Fibroblast of skin of left biceps (primary cell): ENCODE results near the gene MRPL4.
"Not testable (repeated sequence)": the region's sequence is repeated elsewhere in the genome, so short reads cannot be mapped to it uniquely, and the experiment has no call there.

Source experiments
- DNase-seq, 2 experiments: peaks; one replicate each; pipeline ENCODE4 v3.0.0-alpha.2; 2013; ENCODE audit warnings: low read depth in 2 of 2

The MRPL4 gene

DNA sequence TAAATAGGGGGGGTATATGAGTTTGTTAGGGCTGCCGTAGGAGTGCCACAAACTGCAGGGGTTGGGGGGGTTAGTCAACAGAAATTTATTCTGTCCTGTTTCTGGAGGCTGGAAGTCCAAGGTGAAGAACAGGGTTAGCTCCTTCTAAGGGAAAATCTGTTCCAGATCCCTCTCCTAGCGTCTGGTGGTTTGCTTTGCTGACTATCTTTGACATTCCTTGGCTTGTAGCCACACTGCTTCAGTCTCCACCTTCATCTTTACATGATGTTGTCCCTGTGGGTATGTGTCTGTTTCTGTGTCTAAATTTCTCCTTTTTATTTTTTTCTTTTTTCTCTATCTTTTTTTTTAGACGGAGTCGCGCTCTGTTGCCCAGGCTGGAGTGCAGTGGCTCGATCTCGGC is 10.8 kb downstream of the MRPL4 start:
- DNase-seq, result peak in 1 of 2 experiments; percentile 24

DNA sequence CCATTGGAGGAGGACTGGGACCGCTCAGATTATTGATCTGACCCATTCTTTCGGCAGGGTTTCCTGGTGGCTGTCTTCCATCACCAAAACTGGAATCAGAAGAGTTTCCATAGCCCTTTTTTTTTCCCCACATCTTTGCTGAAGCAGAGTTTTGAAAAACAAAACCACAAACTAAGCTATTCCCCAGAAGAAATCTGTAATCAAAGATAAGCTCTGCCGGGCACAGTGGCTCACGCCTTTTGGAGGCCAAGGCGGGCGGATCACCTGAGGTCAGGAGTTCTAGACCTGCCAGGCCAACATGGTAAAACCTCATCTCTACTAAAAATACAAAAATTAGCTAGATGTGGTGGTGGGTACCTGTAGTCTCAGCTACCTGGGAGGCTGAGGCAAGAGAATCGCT is 14.7 kb downstream of the MRPL4 start:
- DNase-seq, result no peak

DNA sequence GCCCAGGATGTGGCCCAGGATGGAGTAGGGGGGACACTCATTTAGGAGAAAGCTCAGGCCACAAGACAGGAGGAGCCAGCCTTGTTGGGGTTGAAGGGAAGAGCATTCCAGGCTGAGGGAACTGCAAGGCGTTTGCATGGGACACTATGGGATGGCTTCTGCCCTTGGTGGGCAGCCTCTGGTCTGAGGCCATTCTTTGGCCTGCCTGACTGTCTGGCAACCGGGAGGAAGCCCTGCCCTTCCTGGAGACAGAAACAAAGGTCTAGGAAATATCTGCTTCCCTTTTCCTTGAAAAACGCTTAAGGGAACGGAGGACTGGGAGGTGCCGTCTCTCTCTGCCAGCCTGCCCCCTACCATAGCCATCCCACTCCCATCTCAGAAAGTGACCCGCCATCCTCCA is 16.1 kb downstream of the MRPL4 start:
- DNase-seq, result no peak

GRCh38 chr19:10269333-10270179 is 17.5 kb downstream of the MRPL4 start:
- no peak for DNase-seq

DNA sequence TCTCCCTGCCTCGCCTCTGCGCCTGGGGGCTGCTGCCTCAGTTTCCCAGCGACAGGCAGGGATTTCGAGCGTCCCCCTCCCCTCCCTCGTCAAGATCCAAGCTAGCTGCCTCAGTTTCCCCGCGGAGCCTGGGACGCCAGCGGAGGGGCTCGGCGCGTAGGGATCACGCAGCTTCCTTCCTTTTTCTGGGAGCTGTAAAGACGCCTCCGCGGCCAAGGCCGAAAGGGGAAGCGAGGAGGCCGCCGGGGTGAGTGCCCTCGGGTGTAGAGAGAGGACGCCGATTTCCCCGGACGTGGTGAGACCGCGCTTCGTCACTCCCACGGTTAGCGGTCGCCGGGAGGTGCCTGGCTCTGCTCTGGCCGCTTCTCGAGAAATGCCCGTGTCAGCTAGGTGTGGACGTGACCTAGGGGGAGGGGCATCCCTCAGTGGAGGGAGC is 18.2 kb downstream of the MRPL4 start:
- DNase-seq, result no peak

DNA sequence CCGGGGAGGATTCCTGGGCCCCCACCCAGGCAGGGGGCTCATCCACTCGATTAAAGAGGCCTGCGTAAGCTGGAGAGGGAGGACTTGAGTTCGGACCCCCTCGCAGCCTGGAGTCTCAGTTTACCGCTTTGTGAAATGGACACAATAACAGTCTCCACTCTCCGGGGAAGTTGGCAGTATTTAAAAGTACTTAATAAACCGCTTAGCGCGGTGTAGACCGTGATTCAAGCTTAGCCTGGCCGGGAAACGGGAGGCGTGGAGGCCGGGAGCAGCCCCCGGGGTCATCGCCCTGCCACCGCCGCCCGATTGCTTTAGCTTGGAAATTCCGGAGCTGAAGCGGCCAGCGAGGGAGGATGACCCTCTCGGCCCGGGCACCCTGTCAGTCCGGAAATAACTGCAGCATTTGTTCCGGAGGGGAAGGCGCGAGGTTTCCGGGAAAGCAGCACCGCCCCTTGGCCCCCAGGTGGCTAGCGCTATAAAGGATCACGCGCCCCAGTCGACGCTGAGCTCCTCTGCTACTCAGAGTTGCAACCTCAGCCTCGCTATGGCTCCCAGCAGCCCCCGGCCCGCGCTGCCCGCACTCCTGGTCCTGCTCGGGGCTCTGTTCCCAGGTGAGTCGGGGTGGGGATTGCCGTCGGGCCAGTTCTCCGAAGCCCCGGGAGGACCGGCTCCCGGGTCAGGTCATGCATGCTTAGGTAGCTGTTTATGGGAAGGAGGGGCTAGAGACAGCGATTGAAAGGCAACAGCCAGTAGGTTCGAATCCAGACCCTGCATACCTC is 18.8 kb downstream of the MRPL4 start, which contains the start of gene ICAM1:
Gene ICAM1 (plus strand): TSS at position 505 of the 779 bp plus-strand sequence. CDS start 40 bp downstream, at position 545.
- no peak for DNase-seq

DNA sequence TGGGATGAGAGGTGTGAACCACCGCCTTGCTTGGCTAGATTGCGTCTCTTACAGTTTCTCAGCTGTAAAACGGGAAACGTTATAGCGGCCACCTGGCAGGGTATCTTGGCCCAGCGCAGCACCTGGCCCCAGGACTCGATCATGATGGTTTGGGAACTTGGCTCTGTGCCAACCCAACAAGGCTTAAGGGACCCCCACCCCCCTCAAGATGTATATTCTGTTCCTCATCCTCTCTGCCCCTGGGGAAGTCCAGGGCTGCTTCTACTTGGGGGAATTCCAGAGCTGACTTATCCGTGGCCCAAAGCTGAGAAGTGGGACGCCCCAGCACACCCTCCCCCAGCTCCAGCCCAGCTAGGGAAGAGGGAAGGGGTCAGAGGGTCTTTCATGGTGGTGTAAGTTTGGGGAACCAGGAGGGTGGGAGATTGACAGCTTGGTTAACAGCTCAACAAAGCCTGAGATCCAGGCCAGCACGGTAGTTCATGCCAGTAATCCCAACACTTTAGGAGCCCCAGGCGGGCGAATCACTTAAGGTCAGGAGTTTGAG is 19.6 kb downstream of the MRPL4 start:
- no peak for DNase-seq

- no peak for DNase-seq
Observed at GRCh38 chr19:10274589-10274988, 22.6 kb downstream of the MRPL4 start.

DNA sequence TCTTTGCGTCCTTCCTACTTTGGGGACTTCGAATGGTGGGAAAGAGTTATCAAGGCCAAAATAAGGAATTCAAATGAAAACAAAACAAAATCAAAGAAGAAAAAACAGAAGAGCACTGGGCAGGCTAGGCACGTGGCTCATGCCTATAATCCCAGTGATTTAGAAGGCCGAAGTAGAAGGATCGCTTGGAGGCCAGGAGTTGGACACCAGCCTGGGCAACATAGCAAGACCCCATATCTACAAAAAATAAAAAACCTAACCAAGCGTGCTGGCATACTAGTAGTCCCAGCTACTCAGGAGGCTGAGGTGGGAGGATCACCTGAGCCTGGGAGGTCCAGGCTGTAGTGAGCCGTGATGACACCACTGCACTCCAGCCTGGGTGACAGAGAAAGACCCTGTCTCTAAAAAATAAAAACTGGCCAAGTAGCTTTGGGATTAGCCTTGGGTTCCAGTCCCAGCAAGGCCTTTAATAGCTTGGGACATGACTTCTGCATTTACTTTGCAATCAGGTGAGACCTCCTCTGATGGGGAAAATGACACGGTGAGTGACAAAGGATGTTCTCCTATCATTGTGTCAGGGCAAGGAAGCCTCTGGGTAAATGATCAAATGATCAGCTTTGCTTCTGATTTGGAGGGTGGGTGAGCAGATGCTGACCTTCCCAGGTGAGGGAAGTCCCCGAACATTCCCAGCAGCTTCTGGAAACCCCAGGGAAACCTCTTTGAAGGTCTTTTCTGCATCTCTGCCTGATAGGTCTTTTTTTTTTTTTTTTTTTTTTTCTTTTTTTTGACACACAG is 26.0 kb downstream of the MRPL4 start:
- no peak for DNase-seq

GRCh38 chr19:10278935-10279334 is 26.9 kb downstream of the MRPL4 start:
- DNase-seq, result no peak

- DNase-seq, result no peak
Observed at GRCh38 chr19:10279737-10280442, 27.9 kb downstream of the MRPL4 start.

- DNase-seq, result not testable (repeated sequence)
Observed at GRCh38 chr19:10282043-10282442, 30.0 kb downstream of the MRPL4 start.

DNA sequence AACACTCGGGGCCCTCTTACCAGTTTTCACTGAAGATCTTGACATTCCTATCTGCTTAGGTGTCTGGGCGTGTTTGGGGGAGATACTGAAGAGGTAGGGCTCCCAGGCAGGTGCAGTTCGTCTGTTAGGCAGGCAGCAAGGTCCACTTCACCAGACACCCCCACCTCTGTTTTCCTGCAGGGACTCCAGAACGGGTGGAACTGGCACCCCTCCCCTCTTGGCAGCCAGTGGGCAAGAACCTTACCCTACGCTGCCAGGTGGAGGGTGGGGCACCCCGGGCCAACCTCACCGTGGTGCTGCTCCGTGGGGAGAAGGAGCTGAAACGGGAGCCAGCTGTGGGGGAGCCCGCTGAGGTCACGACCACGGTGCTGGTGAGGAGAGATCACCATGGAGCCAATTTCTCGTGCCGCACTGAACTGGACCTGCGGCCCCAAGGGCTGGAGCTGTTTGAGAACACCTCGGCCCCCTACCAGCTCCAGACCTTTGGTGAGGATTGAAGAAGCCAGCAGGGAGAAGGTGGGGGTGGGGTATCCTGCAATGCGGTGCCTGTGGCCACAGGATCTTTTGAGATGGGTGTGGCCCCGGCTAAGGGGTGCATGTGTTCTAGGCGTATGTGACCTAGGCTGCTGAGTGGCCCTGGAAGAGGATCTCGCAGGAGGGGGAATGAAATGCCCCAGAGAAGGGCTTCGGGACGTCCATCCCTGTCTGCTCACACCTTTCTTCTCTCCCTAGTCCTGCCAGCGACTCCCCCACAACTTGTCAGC is 31.5 kb downstream of the MRPL4 start:
- DNase-seq, result no peak

GRCh38 chr19:10284065-10284959 is 32.3 kb downstream of the MRPL4 start:
- DNase-seq, result no peak

GRCh38 chr19:10284960-10285278 is 32.9 kb downstream of the MRPL4 start:
- DNase-seq, result no peak

DNA sequence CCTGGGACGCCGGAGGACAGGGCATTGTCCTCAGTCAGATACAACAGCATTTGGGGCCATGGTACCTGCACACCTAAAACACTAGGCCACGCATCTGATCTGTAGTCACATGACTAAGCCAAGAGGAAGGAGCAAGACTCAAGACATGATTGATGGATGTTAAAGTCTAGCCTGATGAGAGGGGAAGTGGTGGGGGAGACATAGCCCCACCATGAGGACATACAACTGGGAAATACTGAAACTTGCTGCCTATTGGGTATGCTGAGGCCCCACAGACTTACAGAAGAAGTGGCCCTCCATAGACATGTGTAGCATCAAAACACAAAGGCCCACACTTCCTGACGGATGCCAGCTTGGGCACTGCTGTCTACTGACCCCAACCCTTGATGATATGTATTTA is 33.4 kb downstream of the MRPL4 start:
- no peak for DNase-seq

DNA sequence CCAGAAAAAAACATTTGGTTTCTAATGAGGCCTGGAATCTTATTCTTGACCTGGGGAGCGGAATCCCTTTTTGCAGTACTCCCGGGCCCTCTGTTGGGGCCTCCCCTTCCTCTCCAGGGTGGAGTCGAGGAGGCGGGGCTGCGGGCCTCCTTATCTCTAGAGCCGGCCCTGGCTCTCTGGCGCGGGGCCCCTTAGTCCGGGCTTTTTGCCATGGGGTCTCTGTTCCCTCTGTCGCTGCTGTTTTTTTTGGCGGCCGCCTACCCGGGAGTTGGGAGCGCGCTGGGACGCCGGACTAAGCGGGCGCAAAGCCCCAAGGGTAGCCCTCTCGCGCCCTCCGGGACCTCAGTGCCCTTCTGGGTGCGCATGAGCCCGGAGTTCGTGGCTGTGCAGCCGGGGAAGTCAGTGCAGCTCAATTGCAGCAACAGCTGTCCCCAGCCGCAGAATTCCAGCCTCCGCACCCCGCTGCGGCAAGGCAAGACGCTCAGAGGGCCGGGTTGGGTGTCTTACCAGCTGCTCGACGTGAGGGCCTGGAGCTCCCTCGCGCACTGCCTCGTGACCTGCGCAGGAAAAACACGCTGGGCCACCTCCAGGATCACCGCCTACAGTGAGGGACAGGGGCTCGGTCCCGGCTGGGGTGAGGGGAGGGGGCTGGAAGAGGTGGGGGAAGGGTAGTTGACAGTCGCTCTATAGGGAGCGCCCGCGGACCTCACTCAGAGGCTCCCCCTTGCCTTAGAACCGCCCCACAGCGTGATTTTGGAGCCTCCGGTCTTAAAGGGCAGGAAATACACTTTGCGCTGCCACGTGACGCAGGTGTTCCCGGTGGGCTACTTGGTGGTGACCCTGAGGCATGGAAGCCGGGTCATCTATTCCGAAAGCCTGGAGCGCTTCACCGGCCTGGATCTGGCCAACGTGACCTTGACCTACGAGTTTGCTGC is 35.1 kb downstream of the MRPL4 start, which contains the start of gene ICAM4:
Gene ICAM4 (plus strand): TSS at position 153 of the 935 bp plus-strand sequence. CDS start 58 bp downstream, at position 211.
- DNase-seq, result no peak

- DNase-seq, result no peak
Observed at GRCh38 chr19:10288662-10289166, 36.7 kb downstream of the MRPL4 start.
